Mesendoderm (in vitro differentiated cells): ENCODE measurements around the gene DYRK1A.

Source experiments
- DNase-seq: peaks from one replicate; pipeline ENCODE4 v3.0.0; 2013
- H2AK5ac ChIP-seq: 2 replicates; pipeline ENCODE4 v1.6.1; 2013; ENCODE audit warnings: low read length, inconsistent platforms
- H2BK120ac ChIP-seq: 2 replicates; pipeline ENCODE4 v1.6.1; 2013; ENCODE audit warnings: low read depth, mild to moderate bottlenecking, low read length, moderate library complexity, mixed read lengths
- H2BK15ac ChIP-seq: replicated peaks from 2 replicates; pipeline ENCODE4 v1.6.1; 2013; ENCODE audit warnings: low read depth, mild to moderate bottlenecking, moderate library complexity
- H2BK5ac ChIP-seq: 2 replicates; pipeline ENCODE4 v1.6.1; 2013; ENCODE audit warnings: low read length, inconsistent platforms
- H3K18ac ChIP-seq: 2 replicates; pipeline ENCODE4 v1.6.1; 2013; ENCODE audit warnings: mild to moderate bottlenecking, low read length, mixed read lengths
- H3K23ac ChIP-seq: one replicate; pipeline ENCODE4 v1.6.1; 2013; ENCODE audit warnings: low read length
- H3K27ac ChIP-seq: 2 replicates; pipeline ENCODE4 v1.5.1; 2013; ENCODE audit warnings: low read depth, mild to moderate bottlenecking, inconsistent platforms, low read length, moderate library complexity
- H3K27me3 ChIP-seq: 2 replicates; pipeline ENCODE4 v1.6.1; 2013; ENCODE audit warnings: low read length, control low read depth, mild to moderate bottlenecking, inconsistent platforms; ENCODE audit not compliant: insufficient read depth, poor library complexity
- H3K36me3 ChIP-seq: 2 replicates; pipeline ENCODE4 v1.6.1; 2013; ENCODE audit warnings: low read length, inconsistent platforms; ENCODE audit not compliant: control insufficient read depth, insufficient read depth
- H3K4ac ChIP-seq: one replicate; pipeline ENCODE4 v1.6.1; 2013; ENCODE audit warnings: low read depth, mild to moderate bottlenecking, low read length, moderate library complexity
- H3K4me1 ChIP-seq: 2 replicates; pipeline ENCODE4 v1.6.1; 2013; ENCODE audit warnings: low read depth, low read length, inconsistent platforms; ENCODE audit not compliant: control insufficient read depth
- H3K4me2 ChIP-seq: 2 replicates; pipeline ENCODE4 v1.6.1; 2013; ENCODE audit warnings: low read length
- H3K4me3 ChIP-seq: 2 replicates; pipeline ENCODE4 v1.5.1; 2013; ENCODE audit warnings: mild to moderate bottlenecking, low read length
- H3K56ac ChIP-seq: one replicate; pipeline ENCODE4 v1.6.1; 2013; ENCODE audit warnings: low read length
- H3K79me1 ChIP-seq: 2 replicates; pipeline ENCODE4 v1.6.1; 2013; ENCODE audit warnings: low read length, inconsistent platforms
- H3K79me2 ChIP-seq: 2 replicates; pipeline ENCODE4 v1.6.1; 2013; ENCODE audit warnings: mild to moderate bottlenecking, low read length; ENCODE audit not compliant: control insufficient read depth, insufficient read depth
- H3K9ac ChIP-seq: 2 replicates; pipeline ENCODE4 v1.6.1; 2013; ENCODE audit warnings: low read length, inconsistent platforms
- H4K5ac ChIP-seq: one replicate; pipeline ENCODE4 v1.6.1; 2013; ENCODE audit warnings: low read length
- H4K8ac ChIP-seq: one replicate; pipeline ENCODE4 v1.6.1; 2013; ENCODE audit warnings: low read depth, mild to moderate bottlenecking, control low read depth, low read length, moderate library complexity
- WGBS: extraction: QIAGEN DNeasy Blood & Tissue Kit; methylation state at CpG from one replicate; pipeline ENCODE4 v1.1.7; 2013; ENCODE audit warnings: low lambda C conversion rate, missing lambda C conversion rate; ENCODE audit not compliant: insufficient coverage; ENCODE audit errors: extremely low coverage; 5-methylcytosine and 5-hydroxymethylcytosine counted together

DYRK1A gene

DNA sequence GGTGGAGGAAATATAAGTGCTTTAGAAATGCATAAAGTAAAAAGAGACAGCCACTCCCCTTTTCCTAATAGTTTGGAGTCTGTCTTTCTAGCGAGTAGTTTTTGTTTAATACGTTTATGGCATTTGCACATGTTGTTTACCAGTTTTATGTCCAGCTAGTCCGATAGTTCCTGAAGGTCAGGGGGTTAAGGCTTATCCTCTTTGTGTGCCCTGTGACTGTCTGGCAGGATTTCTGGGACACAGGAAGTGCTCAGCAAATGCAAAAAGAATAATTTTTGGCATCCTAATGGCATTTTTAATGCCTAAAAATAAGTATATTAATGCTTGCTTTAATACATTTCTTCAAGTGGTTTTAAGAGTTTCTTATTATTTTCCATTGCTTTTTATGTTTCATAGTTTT is 58.4 kb downstream of the DYRK1A start:
- Histone ChIP-seq H3K36me3 (peaks cover 2% of the 10 kb centered on the region), H3K27ac (no peak overlapping the region), H3K4ac (no peak overlapping the region), H3K79me2 (peaks cover 32% of the 10 kb centered on the region), H3K4me1 (no peaks in the 10 kb centered on the region), H3K23ac (no peak overlapping the region), H3K9ac (no peak overlapping the region), H3K4me3 (no peak overlapping the region), H3K79me1 (peaks cover 12% of the 10 kb centered on the region), H4K8ac (no peak overlapping the region), H3K4me2 (no peak overlapping the region), H2BK15ac (no peak overlapping the region), H2AK5ac (no peak overlapping the region), H2BK120ac (no peak overlapping the region), H3K27me3 (no peaks in the 10 kb centered on the region), H3K56ac (no peak overlapping the region), H2BK5ac (no peak overlapping the region), H4K5ac (no peak overlapping the region), H3K18ac (no peak overlapping the region)
- WGBS, result no CpG with 5 or more reads among the region's 3 CpGs
- DNase-seq, result no peak

DNA sequence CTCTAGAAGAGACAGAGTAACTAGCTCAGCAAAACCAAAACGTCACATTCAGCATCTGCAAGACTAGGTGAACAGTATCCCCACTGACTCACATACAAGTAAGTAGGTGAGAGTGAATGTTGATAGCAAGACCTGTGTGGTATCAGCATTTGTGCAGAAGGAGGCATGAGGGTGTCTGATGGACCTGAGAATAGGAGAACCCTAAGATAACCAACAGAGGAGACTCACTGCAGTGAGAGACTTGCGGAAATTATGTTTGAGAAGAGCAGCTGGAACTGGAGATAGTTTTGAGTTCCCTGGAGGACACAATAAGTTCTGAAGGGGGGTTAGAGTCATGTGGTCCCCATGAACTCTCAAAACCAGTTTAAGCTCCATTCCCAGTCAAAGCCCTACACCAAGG is 59.1 kb downstream of the DYRK1A start:
- peaks cover 2% of the 10 kb centered on the region for H3K4me1 ChIP-seq
- no peak overlapping the region for H2BK15ac ChIP-seq
- no peak overlapping the region for H4K5ac ChIP-seq
- no peak overlapping the region for H3K27ac ChIP-seq
- H3K9ac ChIP-seq, result no peak overlapping the region
- H3K4me2 ChIP-seq, result no peak overlapping the region
- H3K4me3 ChIP-seq, result no peak overlapping the region
- H3K79me1 ChIP-seq, result peaks cover 14% of the 10 kb centered on the region
- no peak overlapping the region for H2BK120ac ChIP-seq
- no peak overlapping the region for H3K18ac ChIP-seq
- no peak overlapping the region for H4K8ac ChIP-seq
- no peak overlapping the region for H2BK5ac ChIP-seq
- H2AK5ac ChIP-seq, result no peak overlapping the region
- no peak overlapping the region for H3K23ac ChIP-seq
- WGBS, result no CpG with 5 or more reads among the region's 2 CpGs
- no peak for DNase-seq
- H3K79me2 ChIP-seq, result peaks cover 34% of the 10 kb centered on the region
- no peak overlapping the region for H3K4ac ChIP-seq
- H3K36me3 ChIP-seq, result peaks cover 2% of the 10 kb centered on the region
- no peak overlapping the region for H3K56ac ChIP-seq
- H3K27me3 ChIP-seq, result no peaks in the 10 kb centered on the region

DNA sequence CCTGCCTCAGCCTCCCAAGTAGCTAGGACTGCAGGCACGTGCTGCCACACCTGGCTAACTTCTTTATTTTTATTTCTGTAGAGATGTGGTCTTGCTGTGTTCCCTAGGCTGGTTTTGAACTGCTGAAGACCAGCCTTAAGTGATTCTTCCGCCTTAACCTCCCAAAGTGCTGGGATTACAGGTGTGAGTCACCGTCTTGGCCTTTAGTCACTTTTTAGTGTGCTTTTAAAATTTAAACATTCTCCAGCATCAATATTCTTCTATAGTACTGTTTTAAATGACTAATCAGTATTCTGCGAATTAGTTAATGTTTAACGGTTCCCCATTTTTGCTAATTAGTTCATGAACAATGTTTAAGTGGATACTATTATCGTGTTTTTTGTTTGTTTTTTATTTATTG is 60.6 kb downstream of the DYRK1A start:
- H4K8ac ChIP-seq, result no peak overlapping the region
- no peak overlapping the region for H3K4me2 ChIP-seq
- H3K9ac ChIP-seq, result no peak overlapping the region
- no peak overlapping the region for H2BK5ac ChIP-seq
- WGBS, result no CpG with 5 or more reads among the region's 6 CpGs
- H3K18ac ChIP-seq, result no peak overlapping the region
- H3K79me2 ChIP-seq, result peaks cover 38% of the 10 kb centered on the region
- peaks cover 19% of the 10 kb centered on the region for H3K79me1 ChIP-seq
- H3K4me1 ChIP-seq, result peaks cover 2% of the 10 kb centered on the region
- H3K27ac ChIP-seq, result no peak overlapping the region
- DNase-seq, result no peak
- peaks cover 2% of the 10 kb centered on the region for H3K36me3 ChIP-seq
- no peak overlapping the region for H2BK15ac ChIP-seq
- H3K27me3 ChIP-seq, result no peaks in the 10 kb centered on the region
- H2BK120ac ChIP-seq, result no peak overlapping the region
- H4K5ac ChIP-seq, result no peak overlapping the region
- H2AK5ac ChIP-seq, result no peak overlapping the region
- H3K23ac ChIP-seq, result no peak overlapping the region
- H3K4ac ChIP-seq, result no peak overlapping the region
- no peak overlapping the region for H3K56ac ChIP-seq
- H3K4me3 ChIP-seq, result no peak overlapping the region

DNA sequence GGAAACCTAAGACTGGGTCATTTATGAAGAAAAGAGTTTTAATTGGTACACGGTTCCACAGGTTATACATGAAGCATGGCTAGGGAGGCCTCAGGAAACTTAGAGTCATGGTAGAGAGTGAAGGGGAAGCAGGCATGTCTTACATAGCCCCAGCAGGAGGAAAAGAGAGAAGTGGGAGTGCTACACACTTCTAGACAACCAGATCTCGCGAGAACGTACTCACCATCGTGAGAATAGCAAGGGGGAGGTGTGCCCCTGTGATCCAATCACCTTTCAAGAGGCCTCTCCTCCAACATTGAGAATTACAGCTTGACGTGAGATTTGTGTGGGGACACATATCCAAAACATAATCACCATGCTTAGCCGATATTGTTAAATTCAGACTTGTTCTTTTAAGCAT is 62.8 kb downstream of the DYRK1A start:
- Histone ChIP-seq H3K36me3 (peaks cover 2% of the 10 kb centered on the region), H3K23ac (no peak overlapping the region)

DNA sequence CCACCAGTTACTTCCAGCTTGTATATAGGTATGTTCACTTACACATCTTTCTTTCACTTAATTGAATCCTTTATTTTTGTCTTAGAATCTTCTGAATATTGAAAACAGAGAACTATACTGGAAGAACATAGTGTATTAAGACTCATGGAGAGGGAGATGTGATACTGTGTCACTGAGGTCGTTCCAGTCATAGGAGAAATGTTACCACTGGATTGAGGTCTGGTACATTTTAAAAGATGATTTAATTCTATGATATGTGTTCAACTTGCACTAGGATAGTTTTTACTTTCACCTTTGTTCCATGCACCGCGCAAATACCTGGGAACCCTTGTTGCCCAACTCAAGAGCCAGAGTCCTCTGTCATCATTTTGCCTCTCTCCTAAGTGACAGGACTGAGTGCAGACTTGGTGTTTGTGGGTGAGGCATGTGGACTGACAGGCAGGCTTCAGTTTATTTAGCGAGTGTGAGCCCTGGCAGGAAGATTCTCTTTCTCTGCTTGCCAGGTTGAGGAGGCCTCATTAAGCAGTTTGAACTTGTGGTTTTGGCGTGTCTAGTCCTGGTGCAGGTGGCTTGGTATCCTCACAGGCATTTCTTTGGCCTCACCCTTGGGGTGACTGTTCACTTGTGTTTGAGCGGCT is 63.7 kb downstream of the DYRK1A start:
- no peak overlapping the region for H2BK5ac ChIP-seq
- no peak overlapping the region for H4K5ac ChIP-seq
- H3K9ac ChIP-seq, result no peak overlapping the region
- no peak overlapping the region for H3K18ac ChIP-seq
- no peaks in the 10 kb centered on the region for H3K27me3 ChIP-seq
- H2BK120ac ChIP-seq, result no peak overlapping the region
- WGBS, result no CpG with 5 or more reads among the region's 6 CpGs
- no peak overlapping the region for H3K4me3 ChIP-seq
- no peak overlapping the region for H3K4ac ChIP-seq
- no peak overlapping the region for H3K56ac ChIP-seq
- H3K36me3 ChIP-seq, result peaks cover 2% of the 10 kb centered on the region
- H3K79me2 ChIP-seq, result peaks cover 40% of the 10 kb centered on the region
- no peak overlapping the region for H3K27ac ChIP-seq
- peak overlapping the region; percentile 29 for H3K23ac ChIP-seq
- no peak overlapping the region for H2AK5ac ChIP-seq
- no peak overlapping the region for H4K8ac ChIP-seq
- no peak for DNase-seq
- H3K79me1 ChIP-seq, result peaks cover 18% of the 10 kb centered on the region
- no peak overlapping the region for H2BK15ac ChIP-seq
- peaks cover 2% of the 10 kb centered on the region for H3K4me1 ChIP-seq
- no peak overlapping the region for H3K4me2 ChIP-seq

More for the DNA sequence above, 62.8 kb downstream of the DYRK1A start:
- H2AK5ac ChIP-seq, result no peak overlapping the region
- no peak overlapping the region for H3K18ac ChIP-seq
- WGBS, result no CpG with 5 or more reads among the region's 7 CpGs
- no peak overlapping the region for H2BK120ac ChIP-seq
- H2BK15ac ChIP-seq, result no peak overlapping the region
- H3K27me3 ChIP-seq, result no peaks in the 10 kb centered on the region
- no peak overlapping the region for H3K27ac ChIP-seq
- peak; percentile 41 for DNase-seq
- no peak overlapping the region for H2BK5ac ChIP-seq
- peaks cover 2% of the 10 kb centered on the region for H3K4me1 ChIP-seq
- no peak overlapping the region for H3K4me3 ChIP-seq
- H4K8ac ChIP-seq, result no peak overlapping the region
- no peak overlapping the region for H3K56ac ChIP-seq
- no peak overlapping the region for H3K4ac ChIP-seq
- no peak overlapping the region for H4K5ac ChIP-seq
- no peak overlapping the region for H3K4me2 ChIP-seq
- peaks cover 36% of the 10 kb centered on the region for H3K79me2 ChIP-seq
- peaks cover 20% of the 10 kb centered on the region for H3K79me1 ChIP-seq
- no peak overlapping the region for H3K9ac ChIP-seq

DNA sequence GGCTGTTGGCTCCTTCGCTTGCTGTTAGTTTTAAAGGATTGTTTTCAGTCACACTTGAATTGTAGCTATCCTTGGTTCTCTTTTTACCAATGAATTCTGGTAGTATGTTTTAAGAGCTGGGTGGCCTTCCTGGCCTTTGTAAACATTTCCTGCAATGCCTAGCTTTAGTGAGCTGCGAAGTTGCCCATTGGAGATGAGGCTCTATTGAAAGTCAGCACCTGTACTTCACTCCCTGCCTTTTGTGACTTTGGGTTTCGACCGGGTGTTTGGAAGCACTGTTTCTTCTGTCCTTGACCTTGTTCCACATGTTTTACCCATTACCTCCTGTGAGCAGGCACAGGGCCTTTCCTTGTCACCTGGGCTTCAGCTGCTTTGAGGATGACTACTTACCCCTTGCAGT is 64.7 kb downstream of the DYRK1A start:
- no peak overlapping the region for H3K4ac ChIP-seq
- H2AK5ac ChIP-seq, result no peak overlapping the region
- no peak overlapping the region for H3K23ac ChIP-seq
- H3K4me1 ChIP-seq, result peaks cover 2% of the 10 kb centered on the region
- no peak overlapping the region for H3K4me3 ChIP-seq
- H4K5ac ChIP-seq, result no peak overlapping the region
- no peak overlapping the region for H3K9ac ChIP-seq
- peaks cover 42% of the 10 kb centered on the region for H3K79me2 ChIP-seq
- H3K4me2 ChIP-seq, result no peak overlapping the region
- peaks cover 17% of the 10 kb centered on the region for H3K79me1 ChIP-seq
- H4K8ac ChIP-seq, result no peak overlapping the region
- WGBS, result no CpG with 5 or more reads among the region's 4 CpGs
- H3K27ac ChIP-seq, result no peak overlapping the region
- H3K18ac ChIP-seq, result no peak overlapping the region
- no peak overlapping the region for H2BK120ac ChIP-seq
- no peaks in the 10 kb centered on the region for H3K27me3 ChIP-seq
- no peaks in the 10 kb centered on the region for H3K36me3 ChIP-seq
- no peak overlapping the region for H2BK5ac ChIP-seq
- no peak overlapping the region for H3K56ac ChIP-seq
- no peak overlapping the region for H2BK15ac ChIP-seq
- no peak for DNase-seq
